ENCODE measurements around the gene CD200. TPM values are rescaled to one million over a fixed set of nuclear protein-coding genes. Genes with fewer than 3 reads are reported as not detected.

Gene CD200
- total and polyA plus RNA-seq, 10 of the 15 experiments (the other 5 are each of a cell fraction or from before 2014, with no cell fraction given): 21.2 to 84.3 (median 33.2) TPM

- TF ChIP-seq, protein P1, sequence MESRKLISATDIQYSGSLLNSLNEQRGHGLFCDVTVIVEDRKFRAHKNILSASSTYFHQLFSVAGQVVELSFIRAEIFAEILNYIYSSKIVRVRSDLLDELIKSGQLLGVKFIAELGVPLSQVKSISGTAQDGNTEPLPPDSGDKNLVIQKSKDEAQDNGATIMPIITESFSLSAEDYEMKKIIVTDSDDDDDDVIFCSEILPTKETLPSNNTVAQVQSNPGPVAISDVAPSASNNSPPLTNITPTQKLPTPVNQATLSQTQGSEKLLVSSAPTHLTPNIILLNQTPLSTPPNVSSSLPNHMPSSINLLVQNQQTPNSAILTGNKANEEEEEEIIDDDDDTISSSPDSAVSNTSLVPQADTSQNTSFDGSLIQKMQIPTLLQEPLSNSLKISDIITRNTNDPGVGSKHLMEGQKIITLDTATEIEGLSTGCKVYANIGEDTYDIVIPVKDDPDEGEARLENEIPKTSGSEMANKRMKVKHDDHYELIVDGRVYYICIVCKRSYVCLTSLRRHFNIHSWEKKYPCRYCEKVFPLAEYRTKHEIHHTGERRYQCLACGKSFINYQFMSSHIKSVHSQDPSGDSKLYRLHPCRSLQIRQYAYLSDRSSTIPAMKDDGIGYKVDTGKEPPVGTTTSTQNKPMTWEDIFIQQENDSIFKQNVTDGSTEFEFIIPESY (IDR thresholded peaks at IDR 0.05): no peak
- TF ChIP-seq MEF2A (IDR thresholded peaks at IDR 0.05; ENCODE audit: insufficient read depth, low read depth, low read length) (no peak), RELB (IDR thresholded peaks at IDR 0.05; ENCODE audit: low read depth) (no peak), EED (IDR thresholded peaks at IDR 0.05; ENCODE audit: low read depth) (0 out of 2 replicates have a peak, but pooled peaks have one; percentile 14)
Observed at GRCh38 chr3:112357930-112358780, 25.2 kb downstream of the CD200 start (continued).

- H2AFZ ChIP-seq (ENCODE audit: control insufficient read depth, low read depth, low read length): no peak overlapping the region
- peaks cover 3% of the 10 kb centered on the region; the same call in 1 of the 3 replicates for H3K9me3 ChIP-seq (replicated peaks; ENCODE audit: control insufficient read depth, insufficient read depth, low read length)
- POLR2A ChIA-PET: interaction anchor here (1.0 to 1.4 kb wide), 2 partner anchors 14 to 23 kb away, joined by 3 read pairs; no protein-coding TSS in a partner anchor
- DNase-seq (ENCODE audit: low read depth, low spot score): no peak
- no peaks in the 10 kb centered on the region for H3K79me2 ChIP-seq (ENCODE audit: control insufficient read depth, insufficient read depth, low read length)
- CTCF ChIA-PET: interaction anchor here (1.1 to 3.7 kb wide), 2 partner anchors 9 to 26 kb away, joined by 3 to 31 read pairs; no protein-coding TSS in a partner anchor
- in situ Hi-C loops (cut with MboI) (no loop called here), intact Hi-C loops (cut with micrococcal nuclease; ENCODE audit: unreplicated experiment) (no loop called here)
- 98% methylated on average over 2 of the region's 2 CpGs for WGBS (ENCODE audit: insufficient coverage, insufficient replicate concordance, low lambda C conversion rate, missing lambda C conversion rate)
- H3K27me3 ChIP-seq (replicated peaks in 1 of 2; ENCODE audit: control insufficient read depth in 2 of 2, insufficient read depth in 2 of 2, low read length in 1 of 2): no peaks in the 10 kb centered on the region
- no peak overlapping the region for H3K4me2 ChIP-seq (ENCODE audit: control insufficient read depth, insufficient read depth)
- no TSS peak for BruUV-seq (replicated peaks)
- SMC1A ChIA-PET (ENCODE audit: uncharacterized antibody, unreplicated experiment): interaction anchor here (1.1 to 6.7 kb wide), 4 partner anchors 9 to 181 kb away, joined by 3 to 99 read pairs (median 22); partner anchors contain the start of gene CD200
- peaks cover 37% of the 10 kb centered on the region for H3K4me1 ChIP-seq (ENCODE audit: control insufficient read depth, insufficient read depth, low read length)
- no peak overlapping the region for H3K27ac ChIP-seq (ENCODE audit: control insufficient read depth, insufficient read depth)
- H3K36me3 ChIP-seq (ENCODE audit: control insufficient read depth in 2 of 2, insufficient read depth in 2 of 2, low read length in 1 of 2): peaks cover 0 to 12% of the 10 kb centered on the region in 2 experiments; a peak in 2 of 4 replicates
- RAD21 ChIA-PET (ENCODE audit: unreplicated experiment): interaction anchor here (1.2 to 2.3 kb wide), 2 partner anchors 14 to 27 kb away, joined by 3 to 8 read pairs; partner anchors contain the start of gene CD200
- ATAC-seq: no peak
- no peaks in the 10 kb centered on the region for H4K20me1 ChIP-seq (ENCODE audit: control insufficient read depth, insufficient read depth)
- no peak overlapping the region for H3K9ac ChIP-seq (ENCODE audit: control insufficient read depth, insufficient read depth, low read length)
- FAIRE-seq: no peak
- H3K4me3 ChIP-seq: no peak overlapping the region
- no peak for TF ChIP-seq ASH2L (IDR thresholded peaks at IDR 0.05; ENCODE audit: borderline replicate concordance, low read depth)
- TF ChIP-seq, protein P2, sequence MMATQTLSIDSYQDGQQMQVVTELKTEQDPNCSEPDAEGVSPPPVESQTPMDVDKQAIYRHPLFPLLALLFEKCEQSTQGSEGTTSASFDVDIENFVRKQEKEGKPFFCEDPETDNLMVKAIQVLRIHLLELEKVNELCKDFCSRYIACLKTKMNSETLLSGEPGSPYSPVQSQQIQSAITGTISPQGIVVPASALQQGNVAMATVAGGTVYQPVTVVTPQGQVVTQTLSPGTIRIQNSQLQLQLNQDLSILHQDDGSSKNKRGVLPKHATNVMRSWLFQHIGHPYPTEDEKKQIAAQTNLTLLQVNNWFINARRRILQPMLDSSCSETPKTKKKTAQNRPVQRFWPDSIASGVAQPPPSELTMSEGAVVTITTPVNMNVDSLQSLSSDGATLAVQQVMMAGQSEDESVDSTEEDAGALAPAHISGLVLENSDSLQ (IDR thresholded peaks at IDR 0.05): no peak
- no peak for TF ChIP-seq ZNF622 (IDR thresholded peaks at IDR 0.05)
- no peak for TF ChIP-seq RBBP5 (conservative IDR thresholded peaks at IDR 0.05)
- TF ChIP-seq NR2C1 (IDR thresholded peaks at IDR 0.05): no peak
- no peak for TF ChIP-seq ZNF217 (IDR thresholded peaks at IDR 0.05)
- TF ChIP-seq, protein P3, sequence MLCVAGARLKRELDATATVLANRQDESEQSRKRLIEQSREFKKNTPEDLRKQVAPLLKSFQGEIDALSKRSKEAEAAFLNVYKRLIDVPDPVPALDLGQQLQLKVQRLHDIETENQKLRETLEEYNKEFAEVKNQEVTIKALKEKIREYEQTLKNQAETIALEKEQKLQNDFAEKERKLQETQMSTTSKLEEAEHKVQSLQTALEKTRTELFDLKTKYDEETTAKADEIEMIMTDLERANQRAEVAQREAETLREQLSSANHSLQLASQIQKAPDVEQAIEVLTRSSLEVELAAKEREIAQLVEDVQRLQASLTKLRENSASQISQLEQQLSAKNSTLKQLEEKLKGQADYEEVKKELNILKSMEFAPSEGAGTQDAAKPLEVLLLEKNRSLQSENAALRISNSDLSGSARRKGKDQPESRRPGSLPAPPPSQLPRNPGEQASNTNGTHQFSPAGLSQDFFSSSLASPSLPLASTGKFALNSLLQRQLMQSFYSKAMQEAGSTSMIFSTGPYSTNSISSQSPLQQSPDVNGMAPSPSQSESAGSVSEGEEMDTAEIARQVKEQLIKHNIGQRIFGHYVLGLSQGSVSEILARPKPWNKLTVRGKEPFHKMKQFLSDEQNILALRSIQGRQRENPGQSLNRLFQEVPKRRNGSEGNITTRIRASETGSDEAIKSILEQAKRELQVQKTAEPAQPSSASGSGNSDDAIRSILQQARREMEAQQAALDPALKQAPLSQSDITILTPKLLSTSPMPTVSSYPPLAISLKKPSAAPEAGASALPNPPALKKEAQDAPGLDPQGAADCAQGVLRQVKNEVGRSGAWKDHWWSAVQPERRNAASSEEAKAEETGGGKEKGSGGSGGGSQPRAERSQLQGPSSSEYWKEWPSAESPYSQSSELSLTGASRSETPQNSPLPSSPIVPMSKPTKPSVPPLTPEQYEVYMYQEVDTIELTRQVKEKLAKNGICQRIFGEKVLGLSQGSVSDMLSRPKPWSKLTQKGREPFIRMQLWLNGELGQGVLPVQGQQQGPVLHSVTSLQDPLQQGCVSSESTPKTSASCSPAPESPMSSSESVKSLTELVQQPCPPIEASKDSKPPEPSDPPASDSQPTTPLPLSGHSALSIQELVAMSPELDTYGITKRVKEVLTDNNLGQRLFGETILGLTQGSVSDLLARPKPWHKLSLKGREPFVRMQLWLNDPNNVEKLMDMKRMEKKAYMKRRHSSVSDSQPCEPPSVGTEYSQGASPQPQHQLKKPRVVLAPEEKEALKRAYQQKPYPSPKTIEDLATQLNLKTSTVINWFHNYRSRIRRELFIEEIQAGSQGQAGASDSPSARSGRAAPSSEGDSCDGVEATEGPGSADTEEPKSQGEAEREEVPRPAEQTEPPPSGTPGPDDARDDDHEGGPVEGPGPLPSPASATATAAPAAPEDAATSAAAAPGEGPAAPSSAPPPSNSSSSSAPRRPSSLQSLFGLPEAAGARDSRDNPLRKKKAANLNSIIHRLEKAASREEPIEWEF (IDR thresholded peaks at IDR 0.05; ENCODE audit: insufficient replicate concordance, low read depth, low read length): no peak
Observed at GRCh38 chr3:112360561-112360960, 27.6 kb downstream of the CD200 start.

Measured in GM12878 (cell line).